Kasumi-1 (cell line): ENCODE measurements around the gene ZDHHC14.

Source experiments
- DNase-seq, 2 experiments: peaks; one replicate each; lab custom pipeline; 2025; lab: John Stamatoyannopoulos, UW

ZDHHC14 gene

DNA sequence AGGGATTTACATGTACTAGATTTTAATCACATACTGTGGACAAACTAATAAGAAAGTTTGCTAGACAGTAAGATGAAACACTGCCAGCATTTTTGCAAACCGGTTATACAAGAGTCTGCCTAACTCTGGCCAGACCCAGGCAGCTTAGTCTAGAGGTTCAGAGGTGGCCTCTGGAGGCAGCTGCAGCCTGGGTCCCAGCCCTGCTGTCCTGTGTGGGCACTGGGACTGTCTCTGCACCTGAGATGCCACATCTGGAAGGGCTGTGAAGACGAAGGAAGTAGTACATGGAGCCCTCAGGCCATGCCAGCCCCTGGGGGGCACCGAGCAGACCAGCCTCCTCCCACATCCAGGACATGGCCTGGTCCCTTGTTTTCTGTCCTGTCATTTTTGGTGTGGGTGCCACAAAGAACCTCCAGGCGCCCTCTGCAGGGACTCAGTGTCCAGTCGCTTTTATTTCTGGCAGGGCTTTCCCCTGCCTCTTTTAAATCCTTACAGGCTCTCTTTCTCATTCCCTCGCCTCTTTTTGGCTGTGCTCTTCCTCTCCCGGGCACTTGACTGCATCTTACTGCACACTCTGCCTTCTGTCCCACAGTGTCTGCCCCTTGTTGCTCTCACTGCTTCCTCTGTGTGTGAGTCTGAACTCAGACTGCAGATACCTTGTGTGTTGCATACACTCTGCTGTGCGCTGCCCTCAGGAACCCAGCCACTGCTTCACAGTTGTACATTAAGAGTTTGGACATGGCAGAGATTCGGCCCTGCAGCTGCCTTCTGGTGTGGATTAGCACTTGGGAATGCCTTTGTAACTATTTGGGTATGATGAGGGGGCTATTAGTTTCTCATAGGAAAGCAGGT is 216.7 kb downstream of the ZDHHC14 start:
- peak; percentile 49 to 74 for DNase-seq

DNA sequence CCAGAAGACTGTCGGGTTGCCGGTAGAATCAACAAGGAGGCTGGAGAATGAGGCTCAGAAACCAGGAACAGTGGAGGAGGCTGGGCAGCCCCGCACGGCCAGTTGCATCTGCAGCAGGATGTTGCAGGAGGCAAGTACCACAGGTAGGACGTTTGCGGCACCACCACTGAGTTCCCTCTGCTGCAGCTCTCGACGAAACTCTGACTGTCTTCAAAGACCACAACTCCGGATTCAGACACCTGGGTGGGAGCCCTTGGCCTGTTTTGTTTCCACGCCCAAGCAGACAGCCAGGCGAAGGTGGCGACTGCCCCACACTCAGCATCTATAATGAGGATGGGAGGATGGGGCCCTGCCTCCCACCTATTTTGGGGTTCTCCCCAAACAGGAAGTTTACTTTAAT is 218.2 kb downstream of the ZDHHC14 start:
- DNase-seq: no peak

DNA sequence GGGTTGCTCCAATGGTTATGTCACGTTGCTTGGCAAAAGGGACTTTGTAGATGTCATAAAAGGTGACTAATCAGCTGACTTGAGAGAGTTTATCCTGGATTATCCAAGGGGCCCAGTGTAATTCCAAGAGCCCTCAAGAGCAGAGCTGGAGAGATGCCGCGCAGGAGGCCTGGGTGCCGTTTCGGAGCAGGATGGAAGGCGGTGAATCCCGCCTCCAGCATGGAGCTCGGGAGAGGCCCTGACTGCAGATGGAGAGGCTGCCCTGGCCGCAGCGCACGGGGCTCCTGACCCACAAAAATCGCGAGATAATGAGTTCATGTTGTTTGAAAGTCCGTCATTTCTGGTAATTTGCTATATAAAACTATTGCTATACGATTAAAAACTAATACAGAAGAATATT is 219.8 kb downstream of the ZDHHC14 start:
- DNase-seq: no peak

DNA sequence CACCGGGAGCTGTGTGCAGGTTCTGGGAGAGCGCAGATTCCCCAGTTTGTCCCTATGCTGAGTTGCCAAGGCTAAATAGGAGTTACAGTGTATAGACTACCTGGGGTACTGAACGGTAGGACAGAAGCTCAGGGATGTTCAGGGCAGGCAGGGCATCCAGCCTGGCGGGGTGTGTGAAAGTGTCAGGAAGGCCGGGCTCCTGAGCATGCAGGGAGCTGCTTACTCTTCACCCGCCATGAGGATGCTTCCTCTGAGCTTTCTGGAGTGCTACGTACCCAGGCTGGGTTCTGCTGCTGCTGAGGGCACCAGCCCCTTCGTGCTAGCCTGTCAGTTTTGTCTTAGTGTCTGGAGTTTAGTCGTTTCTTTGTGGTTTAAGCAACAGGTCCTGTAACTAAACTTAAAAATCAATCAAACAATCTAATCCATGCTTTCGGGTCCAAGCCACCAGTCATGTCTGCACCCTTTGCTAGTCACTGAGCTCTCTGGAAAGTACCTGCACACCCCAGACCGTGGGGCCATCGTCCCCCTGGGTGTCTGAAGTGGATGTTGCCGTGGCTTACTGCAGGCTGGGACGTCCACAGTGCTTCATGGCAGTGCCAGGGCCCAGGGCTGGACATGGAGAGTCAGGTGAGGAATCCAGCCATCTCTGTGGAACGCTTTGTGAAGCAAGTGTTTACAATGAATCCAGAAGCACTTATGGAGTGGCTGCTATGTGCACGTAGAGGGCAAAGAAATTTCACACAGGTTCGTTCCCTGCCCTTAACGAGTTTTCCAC is 221.7 kb downstream of the ZDHHC14 start:
- no peak for DNase-seq

DNA sequence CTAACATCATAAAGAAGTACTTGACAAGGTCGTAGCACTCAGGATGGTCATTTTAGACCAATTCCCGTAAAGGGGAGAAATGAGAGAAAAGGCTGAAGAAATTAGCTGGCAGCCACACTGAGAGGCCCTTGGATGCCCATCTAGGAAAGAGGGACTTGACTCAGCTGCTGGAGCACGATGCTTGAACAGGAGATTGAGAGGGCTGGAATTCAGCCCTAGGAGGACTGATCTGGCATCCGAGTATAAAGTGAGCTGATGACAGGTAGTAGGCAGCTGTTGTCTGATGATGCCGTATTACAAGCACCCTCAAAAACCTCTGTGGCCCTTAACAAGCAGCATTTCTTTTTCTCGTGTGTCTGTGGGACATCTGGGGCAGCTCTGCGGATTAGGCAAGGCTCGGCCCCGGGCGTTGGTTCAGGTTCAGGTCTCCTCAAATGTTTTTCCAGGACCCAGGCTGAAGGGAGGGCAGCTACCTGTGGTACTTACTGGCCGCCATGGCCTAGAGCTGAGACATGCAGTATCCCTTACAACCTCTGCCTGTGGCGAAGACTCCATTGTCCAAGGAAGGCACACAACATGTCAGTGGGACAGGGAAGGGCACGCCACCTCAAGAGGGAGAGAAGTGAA is 222.4 kb downstream of the ZDHHC14 start:
- DNase-seq: no peak

DNA sequence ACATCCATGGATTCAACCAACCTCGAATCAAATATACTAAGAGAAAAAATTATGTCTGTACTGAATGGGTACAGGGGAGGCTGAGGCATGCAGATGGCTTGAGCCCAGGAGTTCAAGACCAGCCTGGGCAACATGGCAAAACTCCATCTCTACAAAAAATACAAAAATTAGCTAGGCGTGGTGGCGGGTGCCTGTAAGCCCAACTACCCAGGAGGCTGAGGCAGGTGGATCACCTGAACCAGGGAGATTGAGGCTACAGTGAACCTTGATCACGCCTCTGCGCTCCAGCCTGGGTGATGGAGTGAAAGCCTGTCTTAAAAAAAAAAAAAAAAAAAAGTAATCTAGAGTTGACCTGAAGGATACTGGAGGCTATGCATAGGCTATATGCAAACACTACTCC is 223.0 kb downstream of the ZDHHC14 start:
- no peak for DNase-seq

DNA sequence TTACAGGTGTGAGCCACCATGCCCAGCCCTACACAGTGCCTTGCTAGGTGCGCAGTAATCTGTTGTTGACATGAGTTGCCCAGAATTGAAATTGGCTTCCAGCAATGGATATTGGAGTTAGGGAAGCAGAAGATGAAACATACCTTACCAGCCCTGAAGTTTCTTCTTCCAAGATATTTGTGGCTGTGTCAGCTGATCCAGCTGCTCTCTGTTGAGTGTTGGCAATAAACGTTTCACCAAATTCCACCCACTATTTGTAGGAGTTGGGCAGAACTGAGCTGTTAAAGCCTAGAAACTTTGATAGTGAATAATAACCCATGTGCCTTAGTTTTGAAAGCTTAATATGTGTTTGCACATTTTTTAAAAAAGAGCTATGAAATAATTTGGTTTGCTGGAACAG is 223.8 kb downstream of the ZDHHC14 start:
- no peak for DNase-seq

DNA sequence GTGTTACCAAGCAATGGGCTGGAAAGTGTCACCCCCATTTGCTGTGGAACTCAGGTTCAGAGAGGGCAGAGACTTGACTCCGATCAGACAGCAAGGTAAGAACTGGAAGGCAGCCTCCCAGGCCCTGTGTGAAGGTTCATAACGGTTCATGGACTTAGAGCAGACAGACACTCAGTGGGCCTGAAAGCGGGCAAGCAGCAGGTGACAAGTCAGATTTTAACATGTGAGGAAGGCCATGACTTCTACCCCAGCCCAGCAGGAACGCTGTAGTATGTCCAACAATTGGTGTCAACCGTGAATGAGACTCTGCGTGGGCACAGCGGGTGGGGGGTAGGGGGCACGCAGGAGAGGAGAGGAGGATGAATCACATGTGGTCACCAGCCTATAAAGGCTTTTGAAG is 224.5 kb downstream of the ZDHHC14 start:
- no peak for DNase-seq

DNA sequence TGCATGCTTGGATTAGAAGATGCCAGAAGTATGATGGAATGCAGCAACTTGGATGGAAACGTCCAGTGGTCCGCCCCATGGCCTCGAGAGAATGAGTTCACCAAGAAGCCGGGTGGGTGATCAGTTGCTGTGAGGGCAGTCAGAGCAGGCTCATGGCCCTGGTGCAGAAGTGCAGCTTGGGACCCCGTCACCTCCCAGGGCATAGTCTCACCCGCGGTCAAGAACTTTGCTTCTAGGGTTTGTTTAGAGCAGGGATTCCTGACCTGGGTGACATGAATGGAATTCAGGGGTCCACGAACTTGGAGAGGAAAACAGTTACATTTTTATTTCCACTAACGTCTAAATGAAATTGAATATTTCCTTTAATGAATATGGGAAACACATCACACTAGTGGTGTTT is 225.5 kb downstream of the ZDHHC14 start:
- DNase-seq: no peak

DNA sequence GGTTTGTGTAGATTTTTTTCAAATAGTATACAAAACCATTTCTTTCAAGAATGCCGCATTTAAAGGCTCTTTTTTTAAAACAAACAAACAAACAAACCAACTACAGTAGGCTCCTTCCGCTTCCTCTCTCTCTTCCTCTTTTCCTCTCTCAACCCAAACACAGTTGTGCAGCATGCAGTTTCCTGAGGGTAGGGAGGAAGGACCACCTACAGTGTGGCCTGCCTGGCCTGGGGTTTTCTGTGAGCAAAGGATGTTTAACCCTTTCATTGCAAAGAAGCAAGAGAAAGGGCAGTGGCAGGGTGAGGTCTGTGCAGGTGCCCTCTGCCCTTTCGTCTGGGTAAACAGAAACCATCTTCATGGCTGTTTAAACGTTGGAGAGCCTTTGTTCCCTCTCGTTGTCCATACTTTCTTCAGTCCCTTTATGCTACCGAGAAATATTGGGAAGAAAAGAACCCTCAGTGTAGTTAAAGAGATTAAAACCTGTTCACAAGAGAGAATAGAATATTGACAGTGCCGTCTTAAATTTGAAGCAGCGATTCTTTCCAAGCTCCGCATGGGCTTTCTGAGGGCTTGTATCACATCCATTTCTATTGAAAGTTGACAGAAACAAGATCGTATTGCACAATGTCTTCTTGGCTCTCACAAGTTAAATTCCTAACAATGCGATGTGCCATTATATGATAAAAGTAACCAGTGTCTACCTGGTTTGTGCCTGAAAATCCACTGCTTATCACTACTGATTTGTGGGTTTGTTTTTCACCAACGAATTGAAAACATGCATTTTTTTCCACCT is 226.5 kb downstream of the ZDHHC14 start:
- DNase-seq: no peak

DNA sequence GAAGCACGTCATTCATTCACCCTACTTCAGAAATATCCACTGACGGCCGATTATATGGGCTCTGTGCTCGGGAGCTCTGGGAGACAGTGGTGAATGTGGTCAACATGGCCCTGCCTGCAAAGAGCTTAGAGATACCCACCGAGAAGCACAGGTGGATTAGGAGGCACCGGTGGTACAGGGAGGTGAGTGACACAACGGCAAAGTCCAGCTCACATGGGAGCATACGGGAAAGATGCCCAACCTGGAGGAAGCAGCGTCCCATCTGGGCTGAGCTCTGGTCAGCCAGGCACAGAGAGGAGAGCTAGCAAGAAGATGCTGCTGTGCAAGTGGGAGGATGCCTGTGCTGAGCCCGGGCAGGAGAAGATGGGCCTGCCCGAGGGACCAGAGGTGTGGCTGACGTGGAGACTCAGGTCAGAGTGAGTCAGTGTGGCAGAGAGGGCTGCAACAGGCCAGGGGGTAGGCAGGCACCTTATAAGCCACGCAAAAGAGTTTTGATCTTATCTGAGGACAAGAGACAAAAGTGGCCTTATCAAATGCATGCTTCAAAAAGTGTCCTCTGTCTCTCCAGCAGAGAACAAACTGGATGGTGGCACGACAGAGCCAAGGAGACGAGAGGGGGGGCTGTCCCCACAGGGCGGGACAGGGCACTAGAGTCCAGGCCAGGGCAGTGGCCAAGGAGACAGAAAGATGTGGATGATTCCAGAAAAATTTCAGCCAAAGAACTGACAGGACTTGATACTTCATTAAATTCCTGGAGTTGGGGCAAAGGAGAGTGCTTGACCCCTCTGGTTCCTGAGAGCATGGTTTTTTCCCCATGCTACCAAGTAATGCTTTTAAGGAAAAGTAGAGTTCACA is 227.5 kb downstream of the ZDHHC14 start:
- no peak for DNase-seq

DNA sequence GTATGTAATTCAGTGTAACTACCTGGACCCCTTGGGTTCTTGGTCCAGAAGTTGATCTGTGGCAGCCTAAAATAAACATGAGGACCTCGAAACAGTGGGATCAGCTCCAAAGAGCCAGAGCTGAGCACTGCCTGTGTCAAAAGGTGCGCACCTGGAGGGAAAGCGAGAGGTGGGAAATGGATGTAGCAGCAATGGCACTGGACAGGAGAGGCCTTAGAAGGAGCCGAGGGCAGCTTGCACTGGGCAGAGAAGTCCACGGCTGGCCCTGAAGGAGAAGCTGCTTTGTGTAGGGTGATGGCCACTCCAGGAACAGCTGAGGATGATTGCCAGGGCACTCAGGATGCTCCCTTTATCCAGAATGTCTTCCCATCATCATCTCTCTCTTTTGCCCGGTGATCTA is 228.1 kb downstream of the ZDHHC14 start:
- DNase-seq: no peak

DNA sequence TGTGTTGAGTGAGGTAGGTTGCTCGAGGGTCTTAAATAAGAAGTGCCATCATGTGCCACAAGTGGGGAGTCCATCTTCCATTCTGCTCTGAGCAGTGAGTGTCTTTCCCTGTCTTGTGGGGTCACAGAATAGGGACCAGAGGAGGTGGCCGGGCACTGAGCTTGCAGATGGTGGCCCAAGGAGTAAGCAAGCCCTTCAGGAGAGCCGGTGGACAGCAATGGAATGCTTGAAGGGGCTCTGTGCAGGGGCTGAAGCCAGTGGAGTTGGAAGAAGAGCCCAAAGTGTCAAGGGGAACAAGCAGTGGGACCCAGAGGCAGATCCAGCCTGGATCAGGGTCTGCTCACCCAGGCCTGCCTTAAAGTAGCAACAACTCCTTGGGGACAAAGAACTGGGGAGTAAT is 228.6 kb downstream of the ZDHHC14 start:
- DNase-seq: no peak

DNA sequence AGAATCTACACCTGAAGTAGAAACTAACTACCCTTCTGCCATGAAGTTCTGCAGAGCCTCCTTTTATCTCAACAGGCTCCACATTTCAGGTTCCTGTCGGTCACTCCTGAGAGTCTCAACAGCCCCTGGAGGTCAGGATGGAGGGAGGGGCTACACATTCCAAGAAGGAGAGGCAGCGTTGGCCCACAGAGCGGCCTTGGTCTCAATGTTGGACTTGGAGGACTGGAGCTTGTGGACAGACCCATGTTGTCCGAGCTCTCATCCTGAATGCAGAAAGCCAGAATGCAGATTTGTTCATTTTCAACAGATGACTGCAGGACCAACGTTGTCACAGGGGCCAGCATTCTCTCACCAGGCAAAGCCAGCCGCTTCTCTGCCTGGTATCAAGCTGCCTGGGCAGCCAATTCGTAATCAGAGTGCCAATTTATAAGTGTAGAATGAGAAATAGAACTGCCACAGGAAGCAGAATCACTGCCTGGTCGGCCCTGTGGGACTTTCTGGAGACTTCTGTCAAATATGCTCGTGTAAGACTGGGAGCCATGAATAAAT is 229.5 kb downstream of the ZDHHC14 start:
- no peak for DNase-seq

DNA sequence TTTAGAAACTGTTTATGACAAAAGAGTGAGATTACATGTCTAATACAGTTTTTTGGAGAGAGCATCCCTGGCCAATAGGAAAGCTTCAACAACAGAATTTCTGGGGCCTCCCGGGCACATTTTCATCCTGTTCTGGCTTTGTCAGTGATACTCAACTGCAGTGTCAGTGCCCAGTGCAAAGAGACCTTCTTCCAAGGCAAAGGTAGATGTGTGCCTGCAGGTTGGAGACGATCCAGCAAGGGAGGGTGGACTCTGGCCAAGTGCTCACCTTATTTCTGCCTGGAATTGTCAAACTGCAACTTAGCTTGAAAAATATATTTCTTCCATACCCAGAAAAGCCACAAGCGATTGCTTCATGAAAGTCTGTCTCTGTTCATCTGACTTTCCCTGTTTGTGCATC is 230.4 kb downstream of the ZDHHC14 start:
- DNase-seq: no peak

DNA sequence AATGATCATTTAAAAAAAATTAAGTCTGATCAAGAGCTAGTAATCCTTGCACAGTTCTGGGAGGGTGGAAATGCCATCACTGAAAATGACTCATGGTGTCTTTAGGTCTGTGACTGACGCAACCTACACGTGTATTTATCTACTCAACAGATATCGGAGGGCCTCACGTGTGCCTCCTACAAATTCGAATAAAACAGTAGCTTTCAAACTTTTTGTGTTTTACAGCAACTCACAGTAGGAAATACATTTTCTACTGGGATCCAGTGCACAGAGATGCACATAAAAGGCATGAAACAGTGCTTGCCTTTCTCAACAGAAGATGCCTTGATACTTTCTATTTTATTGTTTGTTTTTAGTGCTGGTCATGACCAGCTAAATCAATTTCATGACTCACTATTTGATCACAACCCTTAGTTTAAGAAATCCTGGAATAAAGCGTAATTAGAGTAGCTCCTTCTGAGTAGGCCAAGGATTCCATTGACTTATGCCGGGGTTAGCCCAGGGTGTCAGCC is 232.1 kb downstream of the ZDHHC14 start:
- DNase-seq: no peak

DNA sequence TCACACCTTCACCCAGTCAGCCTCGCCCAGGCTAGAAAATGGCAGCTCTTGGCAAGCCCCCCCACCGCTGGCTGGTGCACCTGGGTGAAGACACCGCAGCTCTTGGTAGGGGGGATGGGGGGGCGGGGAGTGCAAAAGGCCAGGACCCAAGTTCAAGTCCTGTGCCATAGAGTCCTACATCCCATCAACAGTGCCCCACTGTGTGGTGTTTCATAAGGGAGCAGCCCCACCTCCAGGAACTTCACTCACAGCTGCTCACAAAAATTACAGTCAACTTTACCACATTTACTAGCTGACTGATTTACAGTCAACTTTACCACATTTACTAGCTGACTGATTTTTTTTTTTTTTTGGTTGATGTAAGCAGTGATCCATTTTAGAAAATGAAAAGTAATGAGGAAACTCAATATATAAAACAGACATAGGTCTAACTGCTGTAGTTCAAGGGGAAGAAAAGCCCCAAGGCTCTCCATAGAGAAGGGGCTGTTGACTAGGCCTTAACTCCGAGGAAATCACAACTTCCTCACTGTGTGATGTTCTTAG is 233.1 kb downstream of the ZDHHC14 start:
- peak in 1 of 2 experiments; percentile 9 for DNase-seq

DNA sequence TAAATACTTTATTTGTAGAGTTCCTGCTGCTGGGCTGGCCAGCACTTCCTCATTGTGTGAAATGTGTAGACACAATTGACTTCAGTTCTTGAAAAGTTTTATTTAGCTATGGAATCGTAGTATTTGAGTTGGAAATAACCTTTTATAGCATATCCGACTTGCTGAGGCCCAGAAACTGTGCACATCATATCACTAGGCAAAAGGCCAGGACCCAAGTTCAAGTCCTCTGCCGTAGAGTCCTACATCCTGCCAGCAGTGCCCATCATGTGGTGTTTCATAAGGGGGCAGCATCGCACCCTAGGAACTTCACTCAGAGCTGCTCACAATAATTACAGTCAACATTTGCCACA is 234.4 kb downstream of the ZDHHC14 start:
- peak; percentile 58 to 68 for DNase-seq

DNA sequence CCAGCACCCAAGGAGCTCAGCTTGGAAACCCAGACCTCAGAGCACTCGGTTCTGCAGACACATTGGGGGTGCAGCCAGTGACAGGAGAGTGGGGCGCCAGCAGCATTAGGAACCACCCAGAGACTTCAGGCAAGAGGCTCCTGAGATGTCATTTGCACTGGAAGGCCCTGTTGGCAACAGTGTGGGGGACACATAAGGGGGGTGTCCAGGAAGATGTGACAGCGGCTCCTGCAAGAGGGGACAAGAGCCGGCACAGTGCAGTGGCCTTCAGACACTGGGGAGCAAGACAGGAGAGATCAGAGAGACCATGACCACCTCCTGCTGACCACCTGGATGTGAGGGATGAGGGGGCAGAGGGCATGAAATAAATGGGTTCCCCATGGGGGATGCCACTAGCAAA is 235.0 kb downstream of the ZDHHC14 start:
- DNase-seq: no peak

DNA sequence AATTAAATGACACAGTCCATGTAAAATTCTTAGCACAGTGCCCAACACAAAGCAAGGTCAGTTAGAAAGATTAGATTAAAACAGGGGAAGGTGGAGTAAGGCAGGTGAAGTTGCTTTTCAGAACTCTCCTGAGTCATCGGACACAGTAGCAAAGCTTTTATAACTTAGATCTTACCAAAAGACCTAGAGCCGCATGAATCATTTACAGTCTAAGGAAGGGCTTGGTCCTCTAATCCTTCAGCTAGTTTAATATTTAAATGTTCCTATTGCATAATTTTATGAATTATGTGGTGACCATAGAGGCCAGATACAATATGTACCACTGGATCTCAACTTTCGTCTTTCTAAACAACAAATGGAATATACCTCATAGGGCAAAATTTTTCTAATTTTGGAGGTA is 240.0 kb downstream of the ZDHHC14 start:
- DNase-seq: no peak
